ENCODE measurements around the gene EGLN3. TPM values are rescaled to one million over a fixed set of nuclear protein-coding genes. Genes with fewer than 3 reads are reported as not detected.

The EGLN3 gene
- total and polyA plus RNA-seq, 2 of the 13 experiments (the other 11 are each of a cell fraction or from before 2014, with no cell fraction given): 0.18 to 27.3 TPM

DNA sequence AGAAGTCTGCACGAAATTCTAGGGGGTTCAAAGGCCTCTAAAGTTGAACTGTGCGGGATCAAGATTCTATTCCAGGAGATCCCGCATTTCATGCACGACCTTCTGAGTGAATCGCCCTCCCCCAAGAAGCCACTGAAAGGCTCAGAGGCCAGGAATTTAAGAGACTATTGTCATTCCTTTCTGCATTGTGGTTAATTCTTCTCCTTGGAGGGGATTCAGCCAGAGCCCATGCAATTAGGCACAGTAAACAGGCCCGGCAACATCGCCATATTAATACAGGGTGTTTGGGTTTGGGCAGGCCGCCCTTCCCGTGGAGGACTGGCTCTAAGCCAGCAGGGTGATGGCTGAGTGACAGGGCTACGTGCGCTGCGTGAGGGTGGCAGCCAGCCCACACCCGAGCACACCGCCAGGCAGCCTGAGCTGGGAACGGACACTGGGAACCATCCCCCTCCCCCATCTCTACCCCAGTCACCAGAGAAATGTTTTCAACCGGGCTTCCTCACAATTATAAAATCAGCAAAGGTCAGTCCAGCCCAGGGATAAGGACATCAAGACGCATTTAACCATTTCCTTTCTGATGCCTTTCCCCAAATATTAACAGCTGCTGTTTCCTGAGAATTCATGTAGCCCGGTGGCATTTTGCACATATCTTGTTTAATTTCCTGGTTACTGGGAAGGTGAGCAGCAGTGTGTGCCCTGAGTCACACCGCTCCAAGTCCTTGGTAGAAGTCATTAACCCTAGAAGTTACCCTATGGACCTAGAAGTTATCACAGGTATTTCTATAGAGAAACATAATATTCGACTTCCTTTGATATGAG lies 12.5 kb downstream of the EGLN3 start (continued):
- TF ChIP-seq RFX3 (CRISPR knock-in tag; IDR thresholded peaks at IDR 0.05) (no peak), ZNF629 (CRISPR knock-in tag; conservative IDR thresholded peaks at IDR 0.05) (no peak), ZNF34 (CRISPR knock-in tag; IDR thresholded peaks at IDR 0.05; ENCODE audit: borderline replicate concordance) (no peak), FOXP1 (IDR thresholded peaks at IDR 0.05) (no peak), FOXP1 (CRISPR knock-in tag; IDR thresholded peaks at IDR 0.05) (peak; percentile 39; the same call in 1 of the 2 replicates), HCFC1 (IDR thresholded peaks at IDR 0.05; ENCODE audit: low read depth, low read length) (no peak), YEATS4 (CRISPR knock-in tag; IDR thresholded peaks at IDR 0.05; ENCODE audit: borderline replicate concordance) (peak; percentile 46; the same call in 1 of the 2 replicates), TBX3 (IDR thresholded peaks at IDR 0.05; ENCODE audit: borderline replicate concordance) (no peak), ZBTB38 (CRISPR knock-in tag; IDR thresholded peaks at IDR 0.05) (peak; percentile 98), KDM5B (CRISPR knock-in tag; IDR thresholded peaks at IDR 0.05; ENCODE audit: borderline replicate concordance) (peak; percentile 64; the same call in 1 of the 2 replicates), ZBTB20 (CRISPR knock-in tag; IDR thresholded peaks at IDR 0.05; ENCODE audit: borderline replicate concordance, low read depth) (peak; percentile 77; the same call in 1 of the 2 replicates), BRCA1 (CRISPR knock-in tag; IDR thresholded peaks at IDR 0.05) (no peak), BORCS8-MEF2B (CRISPR knock-in tag; IDR thresholded peaks at IDR 0.05) (no peak), ELF1 (CRISPR knock-in tag; IDR thresholded peaks at IDR 0.05) (no peak), CENPT (CRISPR knock-in tag; IDR thresholded peaks at IDR 0.05; ENCODE audit: low read depth) (no peak), ZNF766 (CRISPR knock-in tag; IDR thresholded peaks at IDR 0.05; ENCODE audit: borderline replicate concordance) (no peak), STAT5B (CRISPR knock-in tag; IDR thresholded peaks at IDR 0.05) (no peak)
- TF ChIP-seq, protein P1, sequence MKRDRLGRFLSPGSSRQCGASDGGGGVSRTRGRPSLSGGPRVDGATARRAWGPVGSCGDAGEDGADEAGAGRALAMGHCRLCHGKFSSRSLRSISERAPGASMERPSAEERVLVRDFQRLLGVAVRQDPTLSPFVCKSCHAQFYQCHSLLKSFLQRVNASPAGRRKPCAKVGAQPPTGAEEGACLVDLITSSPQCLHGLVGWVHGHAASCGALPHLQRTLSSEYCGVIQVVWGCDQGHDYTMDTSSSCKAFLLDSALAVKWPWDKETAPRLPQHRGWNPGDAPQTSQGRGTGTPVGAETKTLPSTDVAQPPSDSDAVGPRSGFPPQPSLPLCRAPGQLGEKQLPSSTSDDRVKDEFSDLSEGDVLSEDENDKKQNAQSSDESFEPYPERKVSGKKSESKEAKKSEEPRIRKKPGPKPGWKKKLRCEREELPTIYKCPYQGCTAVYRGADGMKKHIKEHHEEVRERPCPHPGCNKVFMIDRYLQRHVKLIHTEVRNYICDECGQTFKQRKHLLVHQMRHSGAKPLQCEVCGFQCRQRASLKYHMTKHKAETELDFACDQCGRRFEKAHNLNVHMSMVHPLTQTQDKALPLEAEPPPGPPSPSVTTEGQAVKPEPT (CRISPR knock-in tag; IDR thresholded peaks at IDR 0.05; ENCODE audit: low read depth): no peak
- TF ChIP-seq, protein P2, sequence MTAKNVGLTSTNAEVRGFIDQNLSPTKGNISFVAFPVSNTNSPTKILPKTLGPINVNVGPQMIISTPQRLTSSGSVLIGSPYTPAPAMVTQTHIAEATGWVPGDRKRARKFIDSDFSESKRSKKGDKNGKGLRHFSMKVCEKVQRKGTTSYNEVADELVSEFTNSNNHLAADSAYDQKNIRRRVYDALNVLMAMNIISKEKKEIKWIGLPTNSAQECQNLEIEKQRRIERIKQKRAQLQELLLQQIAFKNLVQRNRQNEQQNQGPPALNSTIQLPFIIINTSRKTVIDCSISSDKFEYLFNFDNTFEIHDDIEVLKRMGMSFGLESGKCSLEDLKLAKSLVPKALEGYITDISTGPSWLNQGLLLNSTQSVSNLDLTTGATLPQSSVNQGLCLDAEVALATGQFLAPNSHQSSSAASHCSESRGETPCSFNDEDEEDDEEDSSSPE (CRISPR knock-in tag; IDR thresholded peaks at IDR 0.05): no peak
- TF ChIP-seq, protein P3, sequence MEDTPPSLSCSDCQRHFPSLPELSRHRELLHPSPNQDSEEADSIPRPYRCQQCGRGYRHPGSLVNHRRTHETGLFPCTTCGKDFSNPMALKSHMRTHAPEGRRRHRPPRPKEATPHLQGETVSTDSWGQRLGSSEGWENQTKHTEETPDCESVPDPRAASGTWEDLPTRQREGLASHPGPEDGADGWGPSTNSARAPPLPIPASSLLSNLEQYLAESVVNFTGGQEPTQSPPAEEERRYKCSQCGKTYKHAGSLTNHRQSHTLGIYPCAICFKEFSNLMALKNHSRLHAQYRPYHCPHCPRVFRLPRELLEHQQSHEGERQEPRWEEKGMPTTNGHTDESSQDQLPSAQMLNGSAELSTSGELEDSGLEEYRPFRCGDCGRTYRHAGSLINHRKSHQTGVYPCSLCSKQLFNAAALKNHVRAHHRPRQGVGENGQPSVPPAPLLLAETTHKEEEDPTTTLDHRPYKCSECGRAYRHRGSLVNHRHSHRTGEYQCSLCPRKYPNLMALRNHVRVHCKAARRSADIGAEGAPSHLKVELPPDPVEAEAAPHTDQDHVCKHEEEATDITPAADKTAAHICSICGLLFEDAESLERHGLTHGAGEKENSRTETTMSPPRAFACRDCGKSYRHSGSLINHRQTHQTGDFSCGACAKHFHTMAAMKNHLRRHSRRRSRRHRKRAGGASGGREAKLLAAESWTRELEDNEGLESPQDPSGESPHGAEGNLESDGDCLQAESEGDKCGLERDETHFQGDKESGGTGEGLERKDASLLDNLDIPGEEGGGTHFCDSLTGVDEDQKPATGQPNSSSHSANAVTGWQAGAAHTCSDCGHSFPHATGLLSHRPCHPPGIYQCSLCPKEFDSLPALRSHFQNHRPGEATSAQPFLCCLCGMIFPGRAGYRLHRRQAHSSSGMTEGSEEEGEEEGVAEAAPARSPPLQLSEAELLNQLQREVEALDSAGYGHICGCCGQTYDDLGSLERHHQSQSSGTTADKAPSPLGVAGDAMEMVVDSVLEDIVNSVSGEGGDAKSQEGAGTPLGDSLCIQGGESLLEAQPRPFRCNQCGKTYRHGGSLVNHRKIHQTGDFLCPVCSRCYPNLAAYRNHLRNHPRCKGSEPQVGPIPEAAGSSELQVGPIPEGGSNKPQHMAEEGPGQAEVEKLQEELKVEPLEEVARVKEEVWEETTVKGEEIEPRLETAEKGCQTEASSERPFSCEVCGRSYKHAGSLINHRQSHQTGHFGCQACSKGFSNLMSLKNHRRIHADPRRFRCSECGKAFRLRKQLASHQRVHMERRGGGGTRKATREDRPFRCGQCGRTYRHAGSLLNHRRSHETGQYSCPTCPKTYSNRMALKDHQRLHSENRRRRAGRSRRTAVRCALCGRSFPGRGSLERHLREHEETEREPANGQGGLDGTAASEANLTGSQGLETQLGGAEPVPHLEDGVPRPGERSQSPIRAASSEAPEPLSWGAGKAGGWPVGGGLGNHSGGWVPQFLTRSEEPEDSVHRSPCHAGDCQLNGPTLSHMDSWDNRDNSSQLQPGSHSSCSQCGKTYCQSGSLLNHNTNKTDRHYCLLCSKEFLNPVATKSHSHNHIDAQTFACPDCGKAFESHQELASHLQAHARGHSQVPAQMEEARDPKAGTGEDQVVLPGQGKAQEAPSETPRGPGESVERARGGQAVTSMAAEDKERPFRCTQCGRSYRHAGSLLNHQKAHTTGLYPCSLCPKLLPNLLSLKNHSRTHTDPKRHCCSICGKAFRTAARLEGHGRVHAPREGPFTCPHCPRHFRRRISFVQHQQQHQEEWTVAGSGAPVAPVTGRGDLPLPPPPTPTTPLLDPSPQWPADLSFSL (CRISPR knock-in tag; IDR thresholded peaks at IDR 0.05): no peak
- TF ChIP-seq, protein P4, sequence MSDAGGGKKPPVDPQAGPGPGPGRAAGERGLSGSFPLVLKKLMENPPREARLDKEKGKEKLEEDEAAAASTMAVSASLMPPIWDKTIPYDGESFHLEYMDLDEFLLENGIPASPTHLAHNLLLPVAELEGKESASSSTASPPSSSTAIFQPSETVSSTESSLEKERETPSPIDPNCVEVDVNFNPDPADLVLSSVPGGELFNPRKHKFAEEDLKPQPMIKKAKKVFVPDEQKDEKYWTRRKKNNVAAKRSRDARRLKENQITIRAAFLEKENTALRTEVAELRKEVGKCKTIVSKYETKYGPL (CRISPR knock-in tag; IDR thresholded peaks at IDR 0.05): no peak
